Calu3 (cell line): ENCODE results near the gene FHIP1A. TPM values are rescaled to one million over a fixed set of nuclear protein-coding genes. Genes with fewer than 3 reads are reported as not detected.

Experiments used
- BruUV-seq: library from RNA; stranded (reverse); fragments of 400-500 nt; replicated peaks from 2 replicates; lab custom pipeline; 2021; lab: Mats Ljungman, UMichigan
- CTCF ChIA-PET: fragments of 300-600 bp; sonication (Branson Sonifier 250); formaldehyde crosslinking; loops from one replicate; lab custom pipeline; 2022; ENCODE audit warnings: antibody characterized with exemption; lab: Charles Lee
- DNase-seq: peaks from one replicate; pipeline ENCODE4 v3.0.0; 2022
- H3K27ac Mint-ChIP-seq: one replicate; pipeline ENCODE4 v1.8.0; 2022; ENCODE audit warnings: mixed read lengths; ENCODE audit not compliant: unreplicated experiment
- H3K27me3 Mint-ChIP-seq: one replicate; pipeline ENCODE4 v1.8.0; 2022; ENCODE audit warnings: mixed read lengths; ENCODE audit not compliant: unreplicated experiment
- H3K36me3 Mint-ChIP-seq: one replicate; pipeline ENCODE4 v1.8.0; 2022; ENCODE audit warnings: mild to moderate bottlenecking, moderate library complexity, mixed read lengths; ENCODE audit not compliant: insufficient read depth, unreplicated experiment
- H3K4me1 Mint-ChIP-seq: one replicate; pipeline ENCODE4 v1.8.0; 2022; ENCODE audit warnings: mild to moderate bottlenecking, low read depth, mixed read lengths; ENCODE audit not compliant: unreplicated experiment
- H3K4me3 Mint-ChIP-seq: one replicate; pipeline ENCODE4 v1.8.0; 2022; ENCODE audit warnings: mild to moderate bottlenecking, low read depth, moderate library complexity, mixed read lengths; ENCODE audit not compliant: unreplicated experiment
- H3K9me3 Mint-ChIP-seq: one replicate; pipeline ENCODE4 v1.8.0; 2022; ENCODE audit warnings: low read depth, mixed read lengths; ENCODE audit not compliant: unreplicated experiment
- CTCF ChIP-seq: fragments of 200-600 bp; IDR thresholded peaks from one replicate; pipeline ENCODE4 v1.8.0; 2022; ENCODE audit warnings: antibody characterized with exemption; ENCODE audit not compliant: unreplicated experiment
- intact Hi-C: fragments of 100-400 bp; cut with micrococcal nuclease; formaldehyde crosslinking; loops from one replicate; pipeline ENCODE4 v1.10.0; 2022; ENCODE audit not compliant: unreplicated experiment
- total RNA-seq: library from RNA; stranded (reverse); gene quantifications from 2 replicates; pipeline ENCODE4 v1.2.3, GENCODE V29; 2022

FHIP1A gene
- total RNA-seq, 1 experiment from 2014 or later: 25.9 TPM

GRCh38 chr4:151437505-151437904 lies 28.5 kb downstream of the FHIP1A start:
- H3K4me3 Mint-ChIP-seq: no peak overlapping the region
- intact Hi-C loops: no loop called here
- no peaks in the 10 kb centered on the region for H3K36me3 Mint-ChIP-seq
- BruUV-seq: no TSS peak
- TF ChIP-seq CTCF: no peak
- no peak overlapping the region for H3K27ac Mint-ChIP-seq
- CTCF ChIA-PET: no interaction called here
- H3K4me1 Mint-ChIP-seq: peaks cover 20% of the 10 kb centered on the region
- DNase-seq: no peak
- H3K27me3 Mint-ChIP-seq: no peaks in the 10 kb centered on the region
- H3K9me3 Mint-ChIP-seq: no peaks in the 10 kb centered on the region

GRCh38 chr4:151438154-151438553 lies 29.2 kb downstream of the FHIP1A start:
- H3K9me3 Mint-ChIP-seq: no peaks in the 10 kb centered on the region
- no peak for TF ChIP-seq CTCF
- H3K36me3 Mint-ChIP-seq: no peaks in the 10 kb centered on the region
- H3K27ac Mint-ChIP-seq: no peak overlapping the region
- peaks cover 13% of the 10 kb centered on the region for H3K4me1 Mint-ChIP-seq
- CTCF ChIA-PET: interaction anchor here (0.5 kb wide), 1 partner anchor 1376 kb away, joined by 4 read pairs; no protein-coding TSS in a partner anchor
- no peak overlapping the region for H3K4me3 Mint-ChIP-seq
- no peaks in the 10 kb centered on the region for H3K27me3 Mint-ChIP-seq
- no TSS peak for BruUV-seq
- intact Hi-C loops: no loop called here
- DNase-seq: no peak

- CTCF ChIA-PET: no interaction called here
- Mint-ChIP-seq H3K4me3 (no peak overlapping the region), H3K36me3 (no peaks in the 10 kb centered on the region), H3K27ac (no peak overlapping the region), H3K27me3 (no peaks in the 10 kb centered on the region), H3K4me1 (peaks cover 2% of the 10 kb centered on the region), H3K9me3 (no peaks in the 10 kb centered on the region)
- intact Hi-C loops: no loop called here
- no peak for DNase-seq
- no TSS peak for BruUV-seq
- TF ChIP-seq CTCF: no peak
Measured at GRCh38 chr4:151439320-151439719, 30.3 kb downstream of the FHIP1A start.

GRCh38 chr4:151442002-151442401 lies 33.0 kb downstream of the FHIP1A start:
- no peak overlapping the region for H3K4me3 Mint-ChIP-seq
- intact Hi-C loops: no loop called here
- H3K36me3 Mint-ChIP-seq: no peaks in the 10 kb centered on the region
- no peaks in the 10 kb centered on the region for H3K27me3 Mint-ChIP-seq
- CTCF ChIA-PET: no interaction called here
- H3K27ac Mint-ChIP-seq: no peak overlapping the region
- no peak for TF ChIP-seq CTCF
- no TSS peak for BruUV-seq
- DNase-seq: no peak
- H3K9me3 Mint-ChIP-seq: no peaks in the 10 kb centered on the region
- no peaks in the 10 kb centered on the region for H3K4me1 Mint-ChIP-seq

GRCh38 chr4:151443247-151443646 lies 34.3 kb downstream of the FHIP1A start:
- H3K27me3 Mint-ChIP-seq: no peaks in the 10 kb centered on the region
- H3K4me1 Mint-ChIP-seq: no peaks in the 10 kb centered on the region
- no peaks in the 10 kb centered on the region for H3K9me3 Mint-ChIP-seq
- no peak for TF ChIP-seq CTCF
- no peak overlapping the region for H3K4me3 Mint-ChIP-seq
- CTCF ChIA-PET: no interaction called here
- no peak overlapping the region for H3K27ac Mint-ChIP-seq
- intact Hi-C loops: no loop called here
- no TSS peak for BruUV-seq
- no peaks in the 10 kb centered on the region for H3K36me3 Mint-ChIP-seq
- DNase-seq: no peak
